Heart left ventricle (tissue), 16 donors: ENCODE results near the gene SVEP1. TPM values are rescaled to one million over a fixed set of nuclear protein-coding genes. Genes with fewer than 3 reads are reported as not detected.

Experiments used
- ATAC-seq, 4 donors: fragments of 200-7000 bp; cut with Tn5 transposase; one replicate each; pipeline ENCODE4 v1.9.1; 2020 to 2022; ENCODE audit warnings: moderate library complexity in 4 of 4, mild to moderate bottlenecking in 3 of 4, moderate number of reproducible peaks in 1 of 4
- DNase-seq, 5 donors: peaks; one replicate each; pipeline ENCODE4 v3.0.0-alpha.2; 2020
- H3K27ac ChIP-seq, 12 donors: fragments of 200-600 bp; sonication (generic) in 4 of 12; one replicate each; pipeline versions ENCODE4 v1.5.0 to v1.8.0; 2016 to 2022; ENCODE audit warnings: mild to moderate bottlenecking in 2 of 12
- H3K27me3 ChIP-seq, 9 donors: fragments of 200-600 bp; sonication (generic) in 2 of 9; one replicate each; pipeline versions ENCODE4 v1.5.1 to v1.8.0; 2016 to 2022; ENCODE audit warnings: mild to moderate bottlenecking in 3 of 9
- H3K36me3 ChIP-seq, 9 donors: fragments of 200-600 bp; sonication (generic) in 2 of 9; one replicate each; pipeline versions ENCODE4 v1.5.0 to v1.8.0; 2018 to 2022; ENCODE audit warnings: mild to moderate bottlenecking in 2 of 9
- H3K4me1 ChIP-seq, 12 donors: fragments of 200-600 bp; sonication (generic) in 4 of 12; one replicate each; pipeline versions ENCODE4 v1.5.0 to v1.8.0; 2016 to 2022; ENCODE audit warnings: mild to moderate bottlenecking in 3 of 12
- H3K4me3 ChIP-seq, 12 donors: fragments of 200-600 bp; sonication (generic) in 4 of 12; one replicate each; pipeline versions ENCODE4 v1.5.0 to v1.8.0; 2017 to 2022; ENCODE audit warnings: mild to moderate bottlenecking in 9 of 12, moderate library complexity in 4 of 12
- H3K9me3 ChIP-seq, 12 donors: fragments of 200-600 bp; sonication (generic) in 4 of 12; one replicate each; pipeline versions ENCODE4 v1.5.0 to v1.8.0; 2016 to 2022; ENCODE audit warnings: mild to moderate bottlenecking in 1 of 12
- CTCF ChIP-seq, 12 donors: fragments of 200-600 bp; sonication (generic) in 4 of 12; IDR thresholded peaks; one replicate each; pipeline versions ENCODE4 v1.5.0 to v1.8.0; 2018 to 2022; ENCODE audit warnings: antibody characterized with exemption in 12 of 12, mild to moderate bottlenecking in 5 of 12
- POLR2A ChIP-seq, 2 donors: fragments of 450-650 bp; IDR thresholded peaks; one replicate each; pipeline ENCODE4 v1.6.1; 2017; ENCODE audit warnings: antibody characterized with exemption in 2 of 2, mild to moderate bottlenecking in 2 of 2, moderate library complexity in 2 of 2
- WGBS, 4 donors: extraction: QIAGEN DNeasy Blood & Tissue Kit in 2 of 4; methylation state at CpG; one replicate each; pipeline versions ENCODE4 v1.1.5 to v1.1.7; 2013 to 2018; 5-methylcytosine and 5-hydroxymethylcytosine counted together
- intact Hi-C, 10 donors: fragments of 100-400 bp; cut with DNase I; formaldehyde crosslinking; loops; one replicate each; pipeline versions ENCODE4 v1.11.1 to v1.14.2; 2022
- polyA plus RNA-seq, 2 donors: library from polyadenylated mRNA; stranded (reverse); fragments of 200-250 nt; gene quantifications; one replicate each; pipeline ENCODE4 v1.2.3, GENCODE V29; 2013
- total RNA-seq, 9 donors: library from RNA; depleted of rRNA in 2 of 9; stranded (reverse); fragments of >200 nt in 2 of 9; fragmentation: NEBNext Ultra II Directional in 3 of 9; extraction: Animal tissue kit (Norgen Biotek cat#: 25700) in 3 of 9; gene quantifications; one replicate each; pipeline versions ENCODE4 v1.1.0 to v1.2.4, GENCODE V29; 2016 to 2023
- donor health status: ischemic (EF 13 %, LVEDD 7.1; RV severe dilation, severe dysfunction).
- donor health status: healthy with polysubstance abuse.
- donor health status: DM: no; HTN: yes; CAD: no.
- donor health status: DM: no; HTN: no; CAD: no.
- donor health status: ischemic (EF 25% LVEDD 6.9; RV normal size, moderate dysfunction).
- donor health status: ischemic (EF 25% LVEDD 5.7; RV mildly dilated, moderate dysfunction).
- donor health status: healthy.
- donor health status: DM: yes; HTN: yes; CAD: no.
- donor health status: ischemic (EF 35%, LVEDD 5.7; RV mildly dilated, moderate dysfunction).
- donor health status: nonischemic (EF 11% LVEDD 7.7; RV severe dilation, severe dysfunction).
- donor health status: DM: yes; HTN: yes; CAD: no.
- donor health status: PGD.
- donor health status: ischemic (EF 29% LVEDD 5.4; RV normal size, mild dysfunction).
- donor health status: nonischemic (EF 23%, LVEDD 6.1; RV moderate dilation, normal function).

The SVEP1 gene
- total and polyA plus RNA-seq, 11 donors: 0.50 to 34.4 (median 7.5) TPM

GRCh38 chr9:110521206-110521605 lies 58.3 kb downstream of the SVEP1 start:
- Histone ChIP-seq H3K36me3 (no peaks in the 10 kb centered on the region), H3K27me3 (no peaks in the 10 kb centered on the region), H3K4me3 (no peak overlapping the region), H3K27ac (peak overlapping the region in 1 of 12 donors; percentile 10), H3K4me1 (peaks cover 0 to 26% (median 0%) of the 10 kb centered on the region in 12 donors), H3K9me3 (no peaks in the 10 kb centered on the region)
- intact Hi-C loops: no loop called here
- DNase-seq (no peak), ATAC-seq (no peak)
- TF ChIP-seq CTCF (IDR thresholded peaks at IDR 0.05) (no peak), POLR2A (IDR thresholded peaks at IDR 0.05) (no peak)
- WGBS, 4 donors: 71 to 88% (median 81%) methylated on average over 2 of the region's 2 CpGs

GRCh38 chr9:110520120-110520701 lies 59.3 kb downstream of the SVEP1 start:
- peak in 1 of 4 donors; percentile 67 for ATAC-seq
- 40 to 56% (median 43%) methylated on average over 6 of the region's 6 CpGs for WGBS, 4 donors
- DNase-seq: no peak
- H3K36me3 ChIP-seq: no peaks in the 10 kb centered on the region
- H3K27ac ChIP-seq: peak overlapping the region in 4 of 12 donors; percentile 6 to 24 (median 16)
- TF ChIP-seq CTCF (IDR thresholded peaks at IDR 0.05) (no peak), POLR2A (IDR thresholded peaks at IDR 0.05) (no peak)
- H3K4me1 ChIP-seq: peaks cover 0 to 26% (median 0%) of the 10 kb centered on the region in 12 donors
- no peak overlapping the region for H3K4me3 ChIP-seq
- intact Hi-C loops: no loop called here
- no peaks in the 10 kb centered on the region for H3K27me3 ChIP-seq
- no peaks in the 10 kb centered on the region for H3K9me3 ChIP-seq

GRCh38 chr9:110517483-110517882 lies 62.1 kb downstream of the SVEP1 start:
- peaks cover 0 to 12% (median 0%) of the 10 kb centered on the region in 9 donors for H3K36me3 ChIP-seq
- H3K4me3 ChIP-seq: no peak overlapping the region
- DNase-seq (no peak), ATAC-seq (no peak)
- intact Hi-C loops: loop anchor here in 1 of 10 donors (10.0 kb wide), 1 partner anchor 67 kb away; no protein-coding TSS in a partner anchor
- no peaks in the 10 kb centered on the region for H3K27me3 ChIP-seq
- TF ChIP-seq POLR2A (IDR thresholded peaks at IDR 0.05) (no peak), CTCF (IDR thresholded peaks at IDR 0.05) (no peak)
- WGBS, 4 donors: 87 to 91% (median 90%) methylated on average over 5 of the region's 5 CpGs
- peaks cover 0 to 26% (median 0%) of the 10 kb centered on the region in 12 donors for H3K4me1 ChIP-seq
- H3K27ac ChIP-seq: no peak overlapping the region
- H3K9me3 ChIP-seq: no peaks in the 10 kb centered on the region

GRCh38 chr9:110514897-110515296 lies 64.6 kb downstream of the SVEP1 start:
- intact Hi-C loops: loop anchor here in 1 of 10 donors (10.0 kb wide), 1 partner anchor 70 kb away; no protein-coding TSS in a partner anchor

More at GRCh38 chr9:110514897-110515296, 64.6 kb downstream of the SVEP1 start:
- no peak for DNase-seq
- Histone ChIP-seq H3K27ac (no peak overlapping the region), H3K9me3 (no peaks in the 10 kb centered on the region), H3K4me1 (peaks cover 0 to 9% (median 0%) of the 10 kb centered on the region in 12 donors), H3K4me3 (no peak overlapping the region), H3K27me3 (no peaks in the 10 kb centered on the region), H3K36me3 (peaks cover 0 to 37% (median 0%) of the 10 kb centered on the region in 9 donors)
- WGBS, 4 donors: 66 to 82% (median 77%) methylated on average over 1 of the region's 1 CpG
- no peak for ATAC-seq
- TF ChIP-seq CTCF (IDR thresholded peaks at IDR 0.05): no peak
- no peak for TF ChIP-seq POLR2A (IDR thresholded peaks at IDR 0.05)
